GM18498 (cell line): ENCODE measurements around the gene CTNS.
A peak's percentile ranks its signal among the peaks of the same experiment; 100 is the strongest.
"Not testable (repeated sequence)": the region's sequence is repeated elsewhere in the genome, so short reads cannot be mapped to it uniquely, and the experiment has no call there.

Experiments used
- ATAC-seq: cut with Tn5 transposase; IDR thresholded peaks from one replicate; pipeline ENCODE4 v1.9.1; 2021; ENCODE audit warnings: mild to moderate bottlenecking, moderate library complexity; ENCODE audit not compliant: unreplicated experiment

Gene CTNS

GRCh38 chr17:3681565-3681964 is 45.0 kb downstream of the CTNS start:
- no peak for ATAC-seq

GRCh38 chr17:3682033-3682432 is 45.5 kb downstream of the CTNS start:
- ATAC-seq = no peak

DNA sequence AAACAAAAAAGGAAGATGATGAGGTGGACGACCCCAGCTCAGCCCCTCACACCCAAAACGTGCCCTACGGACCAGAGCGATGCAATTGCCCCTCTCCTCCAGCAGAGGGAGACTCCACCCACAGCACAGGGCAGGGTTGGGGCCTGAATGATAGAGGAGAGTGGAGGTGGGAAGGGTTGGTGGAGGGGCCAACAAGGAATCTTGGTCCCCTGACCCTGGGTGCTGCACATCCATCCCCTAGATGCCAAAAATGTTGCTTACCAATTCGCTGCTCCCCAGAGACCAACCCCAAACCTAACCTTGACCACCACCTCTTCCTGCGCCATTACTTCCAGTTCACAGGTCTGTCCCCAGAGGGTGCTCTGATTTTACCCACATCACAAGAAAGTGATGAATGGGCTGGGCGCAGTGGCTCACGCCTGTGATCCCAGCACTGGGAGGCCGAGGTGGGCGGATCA is 46.5 kb downstream of the CTNS start:
- ATAC-seq = peak; percentile 80

DNA sequence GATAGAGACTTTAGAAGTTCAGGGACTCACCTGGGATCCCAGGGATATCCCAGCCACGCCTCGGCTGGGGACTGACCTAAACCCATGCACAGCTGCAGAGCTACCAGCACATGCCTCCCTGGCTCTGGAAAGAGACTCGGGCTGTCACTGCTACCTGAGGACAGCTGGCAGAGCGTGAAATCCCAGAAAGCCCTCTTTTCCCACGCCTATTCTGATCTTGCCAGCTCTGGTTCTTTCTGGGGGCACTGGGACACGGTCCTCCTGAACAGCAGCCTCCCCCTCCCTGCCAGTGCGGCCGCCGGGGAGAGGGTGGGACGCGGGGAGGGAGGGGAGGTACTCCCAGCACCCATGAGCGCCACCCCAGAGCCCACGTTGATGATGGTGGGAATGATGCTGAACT is 48.6 kb downstream of the CTNS start:
- ATAC-seq = no peak

DNA sequence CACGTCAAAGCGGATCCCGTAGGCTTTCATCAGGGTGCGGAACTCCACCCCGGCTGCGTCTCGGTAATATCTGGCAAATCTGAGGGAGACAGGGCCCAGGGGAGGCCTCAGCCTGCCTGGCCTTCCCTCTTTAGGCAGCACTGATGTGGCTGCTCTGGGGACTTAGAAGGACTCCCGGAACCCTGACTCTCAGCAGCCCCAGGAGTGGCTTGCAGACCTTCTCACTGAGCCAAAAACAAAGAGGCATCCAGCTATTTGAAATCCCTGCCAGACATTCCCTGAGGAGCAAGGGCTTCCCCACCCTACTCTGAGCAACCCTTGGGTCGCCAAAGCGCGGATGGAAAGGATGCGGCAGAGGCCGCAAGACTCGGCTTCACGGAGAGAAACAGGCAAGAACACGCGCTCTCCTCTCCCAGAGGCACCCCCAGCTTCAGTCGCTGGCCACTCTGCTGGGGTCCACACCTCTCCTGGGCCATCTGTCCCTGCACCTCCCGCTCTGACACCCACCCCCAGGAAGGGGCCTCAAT is 51.5 kb downstream of the CTNS start:
- ATAC-seq = no peak

- no peak for ATAC-seq
Measured at GRCh38 chr17:3688852-3689261, 52.3 kb downstream of the CTNS start.

- ATAC-seq = no peak
Measured at GRCh38 chr17:3689262-3690093, 52.9 kb downstream of the CTNS start.

- no peak for ATAC-seq
Measured at GRCh38 chr17:3690094-3690715, 53.6 kb downstream of the CTNS start.

- no peak for ATAC-seq
Measured at GRCh38 chr17:3691617-3692067, 55.1 kb downstream of the CTNS start.

- ATAC-seq = no peak
Measured at GRCh38 chr17:3692346-3692745, 55.8 kb downstream of the CTNS start.

DNA sequence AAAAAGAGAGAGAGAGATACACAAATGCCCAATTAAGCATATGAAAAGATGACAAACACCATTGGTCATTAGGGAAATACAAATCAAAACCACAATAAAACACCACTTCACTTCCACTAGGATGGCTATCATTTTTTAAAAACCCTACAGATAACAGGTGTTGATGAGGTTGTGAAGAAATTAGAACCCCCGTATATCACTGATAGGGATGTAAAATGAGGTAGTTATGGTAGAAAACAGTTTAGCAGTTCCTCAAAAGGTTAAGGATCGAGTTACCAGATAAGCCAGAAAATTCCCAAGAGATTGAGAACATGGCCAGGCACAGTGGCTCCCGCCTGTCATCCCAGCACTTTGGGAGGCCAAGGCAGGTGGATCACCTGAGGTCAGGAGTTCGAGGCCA is 56.6 kb downstream of the CTNS start:
- no peak for ATAC-seq

- peak; percentile 59 for ATAC-seq
Measured at GRCh38 chr17:3693829-3694231, 57.3 kb downstream of the CTNS start.

DNA sequence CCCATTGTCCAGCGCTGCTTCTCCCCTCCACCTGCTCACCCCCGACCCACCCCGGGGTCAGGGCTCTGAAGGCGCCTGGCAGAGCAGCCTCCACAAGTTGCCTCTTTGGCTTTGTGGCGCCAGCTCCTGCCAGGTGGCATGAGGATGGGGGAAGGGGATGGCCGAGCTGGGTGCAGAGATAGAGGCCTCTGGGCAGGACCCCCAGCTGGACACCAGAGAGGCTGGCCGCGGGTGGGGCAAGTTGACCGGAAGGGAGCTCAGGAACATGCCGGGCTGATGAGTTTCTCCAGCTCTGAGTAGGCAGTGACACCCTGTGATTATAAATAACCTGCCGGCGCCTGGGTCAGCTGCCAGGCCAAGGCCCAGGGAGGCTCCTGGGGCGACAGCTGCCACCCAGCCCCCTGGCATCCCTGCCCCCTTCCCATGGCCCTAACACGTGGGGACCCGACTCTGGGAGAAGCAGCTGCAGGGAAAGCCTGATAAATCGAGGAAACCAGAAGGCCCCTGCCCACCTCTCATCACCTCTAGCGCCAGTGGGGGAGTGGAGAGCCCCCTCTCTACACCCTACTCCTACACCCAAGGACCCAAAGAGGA is 58.7 kb downstream of the CTNS start:
- no peak for ATAC-seq

GRCh38 chr17:3695723-3696411 is 59.3 kb downstream of the CTNS start, which contains the start of gene P2RX5:
Gene P2RX5, minus strand, starts transcription at chr17:3696155. Its CDS starts 150 bp downstream, at chr17:3696005.
- no peak for ATAC-seq

DNA sequence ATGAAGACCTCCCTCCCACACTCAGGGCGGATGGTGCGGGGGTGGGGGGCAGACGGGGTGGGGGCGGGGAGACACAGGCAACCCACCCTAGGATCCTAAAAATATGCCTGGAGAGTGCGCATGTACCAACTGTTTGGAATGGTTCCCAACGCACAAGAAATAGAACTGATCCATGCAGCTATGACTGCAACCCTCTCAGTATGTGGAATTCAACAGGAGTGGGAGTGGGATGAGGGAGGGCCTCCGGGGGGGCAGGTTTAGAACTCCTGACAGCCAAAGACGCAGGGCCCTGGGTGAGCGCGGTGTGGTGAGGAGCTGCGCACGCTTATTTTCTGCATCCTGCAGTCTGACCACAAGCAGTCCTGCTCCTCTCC is 60.5 kb downstream of the CTNS start:
- ATAC-seq = no peak

DNA sequence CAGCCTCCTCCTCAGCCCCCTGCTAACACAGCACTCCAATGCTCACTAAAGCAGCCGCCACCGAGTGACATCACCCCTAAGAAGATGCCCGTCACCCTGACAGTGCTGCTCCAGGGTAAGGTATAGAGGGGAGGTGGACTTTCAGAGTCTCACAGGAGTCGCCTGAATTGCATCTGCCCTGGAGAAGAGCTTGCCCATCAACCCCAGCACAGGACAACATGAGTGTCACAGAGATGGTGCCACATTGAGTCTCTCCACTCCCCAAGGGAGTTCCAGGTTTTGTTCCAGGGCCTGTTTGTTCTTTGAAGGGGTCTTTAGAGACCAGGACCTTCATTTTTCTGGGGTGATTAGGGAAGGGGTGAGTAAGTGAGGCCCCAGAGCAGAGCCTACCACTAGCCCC is 61.6 kb downstream of the CTNS start:
- no peak for ATAC-seq

GRCh38 chr17:3699951-3700350 is 63.4 kb downstream of the CTNS start:
- ATAC-seq = no peak

- ATAC-seq = not testable (repeated sequence)
Measured at GRCh38 chr17:3702041-3702539, 65.5 kb downstream of the CTNS start.

- no peak for ATAC-seq
Measured at GRCh38 chr17:3704931-3705717, 68.6 kb downstream of the CTNS start.

- ATAC-seq = not testable (repeated sequence)
Measured at GRCh38 chr17:3705718-3705984, 69.1 kb downstream of the CTNS start.
